Neural progenitor cell (in vitro differentiated cells): ENCODE data around the gene TBX10.

Source experiments
- EZH2 ChIP-seq: fragments of 200-600 bp; sonication (generic); IDR thresholded peaks from 2 replicates; pipeline ENCODE4 v1.6.1; 2017; ENCODE audit warnings: antibody characterized with exemption, mild to moderate bottlenecking, moderate library complexity
- EZH2phosphoT487 ChIP-seq: fragments of 200-600 bp; sonication (generic); IDR thresholded peaks from 2 replicates; pipeline ENCODE4 v1.6.1; 2017; ENCODE audit warnings: antibody characterized with exemption
- TF ChIP-seq, protein P1 (sequence below): fragments of 200-600 bp; sonication (generic); IDR thresholded peaks from 2 replicates; pipeline ENCODE4 v1.5.1; 2017; ENCODE audit warnings: antibody characterized with exemption, mild to moderate bottlenecking

- no peak for TF ChIP-seq EZH2phosphoT487
- TF ChIP-seq, protein P1, sequence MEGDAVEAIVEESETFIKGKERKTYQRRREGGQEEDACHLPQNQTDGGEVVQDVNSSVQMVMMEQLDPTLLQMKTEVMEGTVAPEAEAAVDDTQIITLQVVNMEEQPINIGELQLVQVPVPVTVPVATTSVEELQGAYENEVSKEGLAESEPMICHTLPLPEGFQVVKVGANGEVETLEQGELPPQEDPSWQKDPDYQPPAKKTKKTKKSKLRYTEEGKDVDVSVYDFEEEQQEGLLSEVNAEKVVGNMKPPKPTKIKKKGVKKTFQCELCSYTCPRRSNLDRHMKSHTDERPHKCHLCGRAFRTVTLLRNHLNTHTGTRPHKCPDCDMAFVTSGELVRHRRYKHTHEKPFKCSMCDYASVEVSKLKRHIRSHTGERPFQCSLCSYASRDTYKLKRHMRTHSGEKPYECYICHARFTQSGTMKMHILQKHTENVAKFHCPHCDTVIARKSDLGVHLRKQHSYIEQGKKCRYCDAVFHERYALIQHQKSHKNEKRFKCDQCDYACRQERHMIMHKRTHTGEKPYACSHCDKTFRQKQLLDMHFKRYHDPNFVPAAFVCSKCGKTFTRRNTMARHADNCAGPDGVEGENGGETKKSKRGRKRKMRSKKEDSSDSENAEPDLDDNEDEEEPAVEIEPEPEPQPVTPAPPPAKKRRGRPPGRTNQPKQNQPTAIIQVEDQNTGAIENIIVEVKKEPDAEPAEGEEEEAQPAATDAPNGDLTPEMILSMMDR, result peak; percentile 87
- no peak for TF ChIP-seq EZH2
Measured at GRCh38 chr11:67629386-67630227, 10.0 kb downstream of the TBX10 start, which contains the start of gene NUDT8.
